ENCODE results near the gene BEST4. TPM values are rescaled to one million over a fixed set of nuclear protein-coding genes. Genes with fewer than 3 reads are reported as not detected.

BEST4 gene
- total and polyA plus RNA-seq, 2 of the 4 experiments (the other 2 are of a cell fraction), result 0.07 TPM; not detected in 1

DNA sequence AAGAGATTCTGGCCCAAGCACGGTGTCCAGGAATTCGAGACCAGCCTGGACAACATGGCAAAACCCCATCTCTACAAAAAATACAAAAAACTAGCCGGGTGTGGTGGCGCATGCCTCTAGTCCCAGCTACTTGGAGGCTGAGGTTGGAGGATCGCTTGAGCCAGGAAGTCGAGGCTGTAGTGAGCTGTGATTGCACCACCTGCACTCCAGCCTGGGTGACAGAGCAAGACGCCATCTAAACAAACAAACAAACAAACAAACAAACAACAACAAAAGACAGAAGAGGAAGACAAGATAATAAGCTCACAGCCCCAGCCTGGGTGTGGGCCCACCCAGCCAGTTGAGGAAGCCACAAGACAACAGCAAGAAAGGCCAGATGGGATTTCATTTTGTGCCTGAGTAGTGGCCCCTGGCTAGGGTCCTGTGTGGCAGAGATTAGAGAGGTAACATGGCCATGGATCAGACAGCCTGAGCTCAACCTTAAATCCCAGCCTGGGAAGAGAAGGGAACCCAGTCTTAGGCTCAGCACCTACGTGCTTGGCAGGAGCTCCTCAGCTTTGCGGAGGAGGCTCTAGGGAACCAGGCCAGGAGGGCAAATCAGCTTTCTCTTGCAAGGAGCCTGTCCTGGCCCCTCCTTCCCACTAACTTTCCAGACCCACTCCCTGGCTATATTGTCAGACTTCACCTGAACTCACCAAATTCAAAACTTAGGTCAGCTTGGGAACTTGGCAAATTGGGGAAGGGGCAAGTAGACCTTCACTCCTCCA is 4.9 kb upstream of the BEST4 start:
- dilution Hi-C loops (cut with HindIII; ENCODE audit: low sequenced_read_pairs, unreplicated experiment) (no loop called here), intact Hi-C loops (cut with micrococcal nuclease) (loop anchor here (2.0 to 5.0 kb wide), 2 partner anchors 194 to 219 kb away; partner anchors contain the start of genes EIF2B3, HECTD3 and UROD), in situ Hi-C loops (cut with MboI; ENCODE audit: low sequenced_read_pairs) (no loop called here)
- Histone ChIP-seq H3K79me1 (ENCODE audit: low read depth in 1 of 2, low read length in 2 of 2) (no peaks in the 10 kb centered on the region), H2AFZ (replicated peaks; ENCODE audit: low read length, poor library complexity) (peak overlapping the region; percentile 5), H3K27me3 (ENCODE audit: control insufficient read depth, insufficient read depth, low read length) (peaks cover 2% of the 10 kb centered on the region; the same call in 1 of the 2 replicates), H2BK15ac (ENCODE audit: low read depth, low read length) (no peak overlapping the region), H2BK20ac (ENCODE audit: low read depth, low read length) (no peak overlapping the region), H3K14ac (replicated peaks; ENCODE audit: low read depth, low read length) (no peak overlapping the region), H3K4me3 (ENCODE audit: insufficient read depth, low read depth, low read length) (no peak overlapping the region), H2BK5ac (ENCODE audit: low read depth, low read length, poor library complexity, severe bottlenecking) (no peak overlapping the region), H4K91ac (ENCODE audit: insufficient read depth, low read depth, low read length) (no peak overlapping the region), H2AK5ac (ENCODE audit: low read depth, low read length) (no peak overlapping the region), H3K36me3 (ENCODE audit: control insufficient read depth, insufficient read depth, low read length) (no peaks in the 10 kb centered on the region), H3K4ac (ENCODE audit: low read depth, low read length) (no peak overlapping the region), H3K27ac (ENCODE audit: insufficient read depth, low read length) (no peak overlapping the region), H2BK120ac (ENCODE audit: low read depth, low read length) (no peak overlapping the region), H4K8ac (ENCODE audit: low read depth in 2 of 2, low read length in 2 of 2) (no peak overlapping the region), H3K23ac (ENCODE audit: low read depth, low read length) (no peak overlapping the region), H2AK9ac (replicated peaks; ENCODE audit: low read depth, low read length, poor library complexity) (peak overlapping the region; percentile 13), H4K5ac (ENCODE audit: low read depth, low read length) (no peak overlapping the region), H3K9ac (ENCODE audit: low read depth, low read length) (no peak overlapping the region), H4K20me1 (ENCODE audit: insufficient read depth, low read length) (no peaks in the 10 kb centered on the region), H3K4me1 (ENCODE audit: control insufficient read depth, insufficient read depth, low read length) (no peaks in the 10 kb centered on the region), H3K56ac (ENCODE audit: extremely low read depth, insufficient read depth, low read length) (no peak overlapping the region), H3K9me1 (ENCODE audit: insufficient read depth, low read length) (no peaks in the 10 kb centered on the region), H3K18ac (ENCODE audit: low read depth, low read length) (no peak overlapping the region), H3K4me2 (ENCODE audit: low read depth, low read length) (no peak overlapping the region), H3K9me3 (ENCODE audit: control insufficient read depth, insufficient read depth, low read length) (no peaks in the 10 kb centered on the region)
- ChIA-PET CTCF (interaction anchor here (0.7 to 2.0 kb wide), 8 partner anchors 12 to 222 kb away, joined by 3 to 7 read pairs (median 4); partner anchors contain the start of genes HECTD3 and UROD), POLR2A (ENCODE audit: unreplicated experiment) (no interaction called here)
- no peak for DNase-seq
- BruUV-seq (replicated peaks), result no TSS peak
- no peak for ATAC-seq (ENCODE audit: low read depth)
- TF ChIP-seq POLR2A (IDR thresholded peaks at IDR 0.05; ENCODE audit: low read depth, low read length) (no peak), CEBPB (IDR thresholded peaks at IDR 0.05; ENCODE audit: low read depth, low read length) (no peak), FOS (IDR thresholded peaks at IDR 0.05; ENCODE audit: low read depth, low read length) (no peak), CHD1 (IDR thresholded peaks at IDR 0.05; ENCODE audit: low read depth, low read length) (no peak), SMC3 (IDR thresholded peaks at IDR 0.05; ENCODE audit: low read depth, low read length) (no peak), RFX5 (IDR thresholded peaks at IDR 0.05; ENCODE audit: low read depth, low read length) (no peak), RCOR1 (IDR thresholded peaks at IDR 0.05; ENCODE audit: insufficient replicate concordance, low read length) (no peak), BHLHE40 (IDR thresholded peaks at IDR 0.05; ENCODE audit: low read depth, low read length) (no peak), MAFK (IDR thresholded peaks at IDR 0.05; ENCODE audit: low read depth, low read length) (no peak), MXI1 (IDR thresholded peaks at IDR 0.05; ENCODE audit: borderline replicate concordance, low read depth, low read length) (no peak)
- WGBS, 2 experiments (ENCODE audit: extremely low coverage in 2 of 2, insufficient read length in 1 of 2), result no CpG with 5 or more reads among the region's 9 CpGs
